Stomach (tissue), 4 donors: ENCODE measurements around the gene STRBP.

Experiments used
- EP300 ChIP-seq: sonication (generic); formaldehyde crosslinking; IDR thresholded peaks from one replicate; pipeline ENCODE4 v1.6.1; 2017; ENCODE audit warnings: antibody characterized with exemption
- POLR2A ChIP-seq, 4 donors: fragments of 450-650 bp; IDR thresholded peaks; one replicate each; pipeline ENCODE4 v1.6.1; 2016; ENCODE audit warnings: antibody characterized with exemption in 4 of 4, control low read depth in 2 of 4, mild to moderate bottlenecking in 1 of 4, moderate library complexity in 1 of 4
- TF ChIP-seq, protein P1 (sequence below), 7 experiments: fragments of 450-650 bp in 4 of 7; fragments of 200-600 bp in 3 of 7; sonication (generic) in 3 of 7; IDR thresholded peaks; one replicate each; pipeline ENCODE4 v1.5.1; 2016 to 2019; ENCODE audit warnings: antibody characterized with exemption in 7 of 7, control low read depth in 2 of 7, mild to moderate bottlenecking in 1 of 7

DNA sequence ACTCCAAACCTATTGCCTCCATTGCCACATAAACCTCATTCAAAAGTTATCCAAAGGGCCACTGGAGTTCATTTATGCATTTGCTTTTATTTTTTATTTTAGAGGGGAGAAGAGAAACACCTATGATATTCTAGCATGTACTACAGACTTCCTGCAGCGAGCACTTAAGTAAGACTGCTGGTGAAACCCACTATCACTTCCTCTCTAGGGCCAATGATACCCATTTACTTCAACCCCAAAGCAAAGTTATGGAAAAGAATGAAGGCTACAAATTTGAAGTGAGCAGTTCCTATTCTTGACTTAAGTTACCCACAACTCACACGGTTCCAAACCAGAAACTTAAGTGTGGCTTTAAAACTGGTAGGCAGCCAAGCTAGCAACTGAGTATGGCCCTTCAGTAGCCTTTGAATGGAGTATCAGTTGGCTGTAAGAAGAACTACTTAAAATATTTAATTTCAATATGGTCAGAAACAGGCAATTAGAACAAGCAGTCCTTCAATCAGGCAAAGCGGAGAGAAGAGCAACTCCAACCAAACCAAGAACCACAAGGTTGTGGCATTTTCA is 140.8 kb downstream of the STRBP start:
- no peak for TF ChIP-seq POLR2A (IDR thresholded peaks at IDR 0.05)
- no peak for TF ChIP-seq EP300
- TF ChIP-seq, protein P1, sequence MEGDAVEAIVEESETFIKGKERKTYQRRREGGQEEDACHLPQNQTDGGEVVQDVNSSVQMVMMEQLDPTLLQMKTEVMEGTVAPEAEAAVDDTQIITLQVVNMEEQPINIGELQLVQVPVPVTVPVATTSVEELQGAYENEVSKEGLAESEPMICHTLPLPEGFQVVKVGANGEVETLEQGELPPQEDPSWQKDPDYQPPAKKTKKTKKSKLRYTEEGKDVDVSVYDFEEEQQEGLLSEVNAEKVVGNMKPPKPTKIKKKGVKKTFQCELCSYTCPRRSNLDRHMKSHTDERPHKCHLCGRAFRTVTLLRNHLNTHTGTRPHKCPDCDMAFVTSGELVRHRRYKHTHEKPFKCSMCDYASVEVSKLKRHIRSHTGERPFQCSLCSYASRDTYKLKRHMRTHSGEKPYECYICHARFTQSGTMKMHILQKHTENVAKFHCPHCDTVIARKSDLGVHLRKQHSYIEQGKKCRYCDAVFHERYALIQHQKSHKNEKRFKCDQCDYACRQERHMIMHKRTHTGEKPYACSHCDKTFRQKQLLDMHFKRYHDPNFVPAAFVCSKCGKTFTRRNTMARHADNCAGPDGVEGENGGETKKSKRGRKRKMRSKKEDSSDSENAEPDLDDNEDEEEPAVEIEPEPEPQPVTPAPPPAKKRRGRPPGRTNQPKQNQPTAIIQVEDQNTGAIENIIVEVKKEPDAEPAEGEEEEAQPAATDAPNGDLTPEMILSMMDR (IDR thresholded peaks at IDR 0.05) = no peak
